Nephron progenitor cell (in vitro differentiated cells): ENCODE data around the gene FAIM.
A peak's percentile ranks its signal among the peaks of the same experiment; 100 is the strongest.
"Not testable (repeated sequence)": the region's sequence is repeated elsewhere in the genome, so short reads cannot be mapped to it uniquely, and the experiment has no call there.

Source experiments
- DNase-seq: peaks from one replicate; pipeline ENCODE4 v3.0.0; 2021
- H3K27ac Mint-ChIP-seq: 2 replicates; pipeline ENCODE4 v1.8.0; 2021; ENCODE audit warnings: mild to moderate bottlenecking, moderate library complexity, mixed read lengths
- H3K27me3 Mint-ChIP-seq: 2 replicates; pipeline ENCODE4 v1.8.0; 2021; ENCODE audit warnings: mild to moderate bottlenecking, low read depth, mixed read lengths; ENCODE audit not compliant: poor library complexity
- H3K36me3 Mint-ChIP-seq: 2 replicates; pipeline ENCODE4 v1.8.0; 2021; ENCODE audit warnings: low read depth, mixed read lengths
- H3K4me1 Mint-ChIP-seq: 2 replicates; pipeline ENCODE4 v1.8.0; 2021; ENCODE audit warnings: mixed read lengths
- H3K4me3 Mint-ChIP-seq: 2 replicates; pipeline ENCODE4 v1.8.0; 2021; ENCODE audit warnings: mild to moderate bottlenecking, moderate library complexity, mixed read lengths
- H3K9me3 Mint-ChIP-seq: 2 replicates; pipeline ENCODE4 v1.8.0; 2021; ENCODE audit warnings: mild to moderate bottlenecking, moderate library complexity, mixed read lengths
- TF ChIP-seq, protein P1 (sequence below): fragments of 200-600 bp; sonication (generic); IDR thresholded peaks from 2 replicates; pipeline ENCODE4 v1.5.0; 2021; ENCODE audit warnings: antibody characterized with exemption

The FAIM gene

GRCh38 chr3:138600100-138600745 lies 8.3 kb upstream of the FAIM start:
- TF ChIP-seq, protein P1, sequence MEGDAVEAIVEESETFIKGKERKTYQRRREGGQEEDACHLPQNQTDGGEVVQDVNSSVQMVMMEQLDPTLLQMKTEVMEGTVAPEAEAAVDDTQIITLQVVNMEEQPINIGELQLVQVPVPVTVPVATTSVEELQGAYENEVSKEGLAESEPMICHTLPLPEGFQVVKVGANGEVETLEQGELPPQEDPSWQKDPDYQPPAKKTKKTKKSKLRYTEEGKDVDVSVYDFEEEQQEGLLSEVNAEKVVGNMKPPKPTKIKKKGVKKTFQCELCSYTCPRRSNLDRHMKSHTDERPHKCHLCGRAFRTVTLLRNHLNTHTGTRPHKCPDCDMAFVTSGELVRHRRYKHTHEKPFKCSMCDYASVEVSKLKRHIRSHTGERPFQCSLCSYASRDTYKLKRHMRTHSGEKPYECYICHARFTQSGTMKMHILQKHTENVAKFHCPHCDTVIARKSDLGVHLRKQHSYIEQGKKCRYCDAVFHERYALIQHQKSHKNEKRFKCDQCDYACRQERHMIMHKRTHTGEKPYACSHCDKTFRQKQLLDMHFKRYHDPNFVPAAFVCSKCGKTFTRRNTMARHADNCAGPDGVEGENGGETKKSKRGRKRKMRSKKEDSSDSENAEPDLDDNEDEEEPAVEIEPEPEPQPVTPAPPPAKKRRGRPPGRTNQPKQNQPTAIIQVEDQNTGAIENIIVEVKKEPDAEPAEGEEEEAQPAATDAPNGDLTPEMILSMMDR, result no peak
- DNase-seq, result no peak
- no peak overlapping the region for H3K4me3 Mint-ChIP-seq
- peaks cover 11% of the 10 kb centered on the region for H3K27me3 Mint-ChIP-seq
- H3K9me3 Mint-ChIP-seq, result peaks cover 36% of the 10 kb centered on the region
- no peaks in the 10 kb centered on the region for H3K4me1 Mint-ChIP-seq
- peak overlapping the region; percentile 16 for H3K27ac Mint-ChIP-seq
- peaks cover 19% of the 10 kb centered on the region for H3K36me3 Mint-ChIP-seq

DNA sequence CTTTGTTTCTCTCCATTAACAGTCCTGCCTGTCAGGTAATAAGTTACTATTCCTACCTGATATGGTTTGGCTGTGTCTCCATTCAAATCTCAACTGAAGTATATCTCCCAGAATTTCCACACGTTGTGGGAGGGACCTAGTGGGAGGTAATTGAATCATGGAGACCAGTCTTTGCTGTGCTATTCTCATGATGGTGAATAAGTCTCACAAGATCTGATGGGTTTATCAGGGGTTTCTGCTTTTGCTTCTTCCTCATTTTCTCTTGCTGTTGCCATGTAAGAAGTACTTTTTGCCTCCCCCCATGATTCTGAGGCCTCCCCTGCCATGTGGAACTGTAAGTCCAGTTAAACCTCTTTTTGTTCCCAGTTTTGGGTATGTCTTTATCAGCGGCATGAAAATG lies 6.9 kb upstream of the FAIM start:
- peaks cover 10% of the 10 kb centered on the region for H3K27me3 Mint-ChIP-seq
- not testable (repeated sequence) for H3K4me1 Mint-ChIP-seq, H3K27ac Mint-ChIP-seq, DNase-seq, H3K4me3 Mint-ChIP-seq
- H3K9me3 Mint-ChIP-seq, result peaks cover 36% of the 10 kb centered on the region
- peaks cover 19% of the 10 kb centered on the region for H3K36me3 Mint-ChIP-seq

GRCh38 chr3:138604106-138604595 lies 4.4 kb upstream of the FAIM start:
- H3K4me3 Mint-ChIP-seq, H3K27ac Mint-ChIP-seq, DNase-seq, H3K4me1 Mint-ChIP-seq, H3K27me3 Mint-ChIP-seq: not testable (repeated sequence)
- H3K36me3 Mint-ChIP-seq, result peaks cover 19% of the 10 kb centered on the region
- peaks cover 36% of the 10 kb centered on the region for H3K9me3 Mint-ChIP-seq

GRCh38 chr3:138609898-138610266 lies 1.3 kb downstream of the FAIM start:
- H3K9me3 Mint-ChIP-seq, result peaks cover 6% of the 10 kb centered on the region
- peak overlapping the region; percentile 94 for H3K4me3 Mint-ChIP-seq
- H3K36me3 Mint-ChIP-seq, result peaks cover 29% of the 10 kb centered on the region
- DNase-seq, result no peak
- peak overlapping the region; percentile 94 for H3K27ac Mint-ChIP-seq
- H3K4me1 Mint-ChIP-seq, result peaks cover 30% of the 10 kb centered on the region
- TF ChIP-seq, protein P1, result no peak
- peaks cover 4% of the 10 kb centered on the region for H3K27me3 Mint-ChIP-seq

DNA sequence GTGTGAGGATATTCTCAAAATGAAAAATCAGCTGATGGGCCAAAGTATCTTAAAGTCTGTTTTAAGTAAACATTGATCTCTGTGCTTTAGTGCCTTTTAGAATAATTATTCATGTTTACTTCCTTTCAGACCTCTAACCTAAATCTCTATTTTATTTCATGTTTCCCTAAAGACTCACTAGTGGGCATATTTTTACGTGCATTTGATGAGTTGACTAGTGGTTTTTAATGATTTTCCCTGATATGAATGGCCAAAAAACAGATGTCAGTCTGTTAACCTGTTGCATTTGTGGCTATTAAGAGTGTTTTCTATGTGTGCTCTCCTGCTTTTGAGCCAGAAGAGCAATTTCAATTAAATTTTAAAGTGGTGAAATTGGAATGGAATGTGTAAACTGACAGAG lies 6.9 kb downstream of the FAIM start:
- TF ChIP-seq, protein P1, result no peak
- H3K4me3 Mint-ChIP-seq, result no peak overlapping the region
- peaks cover 11% of the 10 kb centered on the region for H3K4me1 Mint-ChIP-seq
- peaks cover 28% of the 10 kb centered on the region for H3K36me3 Mint-ChIP-seq
- peak overlapping the region; percentile 13 for H3K27ac Mint-ChIP-seq
- no peak for DNase-seq
- H3K27me3 Mint-ChIP-seq, result no peaks in the 10 kb centered on the region
- H3K9me3 Mint-ChIP-seq, result peaks cover 6% of the 10 kb centered on the region

DNA sequence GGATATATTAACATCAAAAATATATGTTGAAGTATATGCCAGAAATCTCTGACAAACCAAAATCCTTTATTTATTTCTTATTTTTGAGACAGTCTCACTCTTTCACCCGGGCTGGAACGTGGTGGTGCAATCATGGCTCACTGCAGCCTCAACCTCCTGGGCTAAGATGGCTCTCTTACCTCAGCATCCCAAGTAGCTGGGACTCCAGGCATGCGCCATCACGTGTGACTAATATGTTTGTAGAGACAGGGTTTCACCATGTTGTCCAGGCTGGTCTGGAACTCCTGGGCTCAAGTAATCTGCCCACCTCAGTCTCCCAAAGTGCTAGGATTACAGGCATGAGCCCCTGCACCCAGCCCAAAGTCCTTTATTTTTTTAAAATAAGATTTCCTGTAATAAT lies 11.9 kb downstream of the FAIM start:
- DNase-seq, result no peak
- TF ChIP-seq, protein P1, result no peak
- Mint-ChIP-seq H3K27ac (no peak overlapping the region), H3K9me3 (no peaks in the 10 kb centered on the region), H3K4me3 (no peak overlapping the region), H3K27me3 (no peaks in the 10 kb centered on the region), H3K36me3 (peaks cover 13% of the 10 kb centered on the region), H3K4me1 (no peaks in the 10 kb centered on the region)

- DNase-seq, result no peak
- Mint-ChIP-seq H3K9me3 (no peaks in the 10 kb centered on the region), H3K4me3 (no peak overlapping the region), H3K36me3 (peaks cover 30% of the 10 kb centered on the region), H3K4me1 (no peaks in the 10 kb centered on the region), H3K27me3 (no peaks in the 10 kb centered on the region), H3K27ac (no peak overlapping the region)
- TF ChIP-seq, protein P1, result no peak
Measured at GRCh38 chr3:138624518-138624917, 15.9 kb downstream of the FAIM start.
